Uterus (tissue), 2 donors: ENCODE data around the gene SLC6A7.

Experiments
- POLR2A ChIP-seq, 2 donors: fragments of 450-650 bp; IDR thresholded peaks; one replicate each; pipeline ENCODE4 v1.6.1; 2016; ENCODE audit warnings: antibody characterized with exemption in 2 of 2, mild to moderate bottlenecking in 1 of 2, moderate library complexity in 1 of 2
- TF ChIP-seq, protein P1 (sequence below), 4 experiments: fragments of 200-600 bp in 2 of 4; fragments of 450-650 bp in 2 of 4; sonication (generic) in 2 of 4; IDR thresholded peaks; one replicate each; pipeline ENCODE4 v1.5.1; 2016 to 2019; ENCODE audit warnings: antibody characterized with exemption in 4 of 4, mild to moderate bottlenecking in 2 of 4, moderate library complexity in 1 of 4

DNA sequence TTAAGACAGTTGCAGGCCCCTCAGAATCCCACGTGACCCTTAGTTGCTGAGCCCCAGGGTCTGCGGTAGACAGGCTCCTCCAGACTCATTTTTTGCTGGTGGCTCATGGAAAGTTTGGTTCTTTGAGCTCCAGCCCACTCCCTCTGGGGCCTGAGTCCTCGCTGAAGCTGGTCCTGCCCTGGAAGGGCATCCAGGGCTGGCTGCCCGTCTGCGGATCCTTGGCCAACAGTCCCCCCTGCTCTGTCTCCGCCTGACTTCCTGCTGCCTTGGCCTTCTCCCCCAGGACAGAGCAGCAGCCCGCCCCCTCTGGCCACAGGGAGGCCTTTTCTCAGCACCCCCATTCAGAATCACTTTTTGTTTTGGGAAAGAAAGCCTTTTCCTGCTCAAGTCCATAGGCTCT lies 24.4 kb downstream of the SLC6A7 start:
- TF ChIP-seq, protein P1, sequence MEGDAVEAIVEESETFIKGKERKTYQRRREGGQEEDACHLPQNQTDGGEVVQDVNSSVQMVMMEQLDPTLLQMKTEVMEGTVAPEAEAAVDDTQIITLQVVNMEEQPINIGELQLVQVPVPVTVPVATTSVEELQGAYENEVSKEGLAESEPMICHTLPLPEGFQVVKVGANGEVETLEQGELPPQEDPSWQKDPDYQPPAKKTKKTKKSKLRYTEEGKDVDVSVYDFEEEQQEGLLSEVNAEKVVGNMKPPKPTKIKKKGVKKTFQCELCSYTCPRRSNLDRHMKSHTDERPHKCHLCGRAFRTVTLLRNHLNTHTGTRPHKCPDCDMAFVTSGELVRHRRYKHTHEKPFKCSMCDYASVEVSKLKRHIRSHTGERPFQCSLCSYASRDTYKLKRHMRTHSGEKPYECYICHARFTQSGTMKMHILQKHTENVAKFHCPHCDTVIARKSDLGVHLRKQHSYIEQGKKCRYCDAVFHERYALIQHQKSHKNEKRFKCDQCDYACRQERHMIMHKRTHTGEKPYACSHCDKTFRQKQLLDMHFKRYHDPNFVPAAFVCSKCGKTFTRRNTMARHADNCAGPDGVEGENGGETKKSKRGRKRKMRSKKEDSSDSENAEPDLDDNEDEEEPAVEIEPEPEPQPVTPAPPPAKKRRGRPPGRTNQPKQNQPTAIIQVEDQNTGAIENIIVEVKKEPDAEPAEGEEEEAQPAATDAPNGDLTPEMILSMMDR (IDR thresholded peaks at IDR 0.05) = peak in 2 of 4 experiments; percentile 3 to 20
- no peak for TF ChIP-seq POLR2A (IDR thresholded peaks at IDR 0.05)
